IMR-90 (cell line): ENCODE data around the gene TEX22. TPM values are rescaled to one million over a fixed set of nuclear protein-coding genes. Genes with fewer than 3 reads are reported as not detected.

Experiments used
- ATAC-seq: fragments of 200-7000 bp; cut with Tn5 transposase; 2 replicates; pipeline ENCODE4 v1.9.1; 2020; ENCODE audit warnings: low read depth, mild to moderate bottlenecking, moderate library complexity
- BruUV-seq: library from RNA; stranded (reverse); fragments of 400-500 nt; replicated peaks from 2 replicates; lab custom pipeline; 2021; lab: Mats Ljungman, UMichigan
- CTCF ChIA-PET: fragments of 300-600 bp; formaldehyde crosslinking; extraction: SDS; loops from one replicate; lab custom pipeline; 2021; ENCODE audit warnings: antibody characterized with exemption; lab: Yijun Ruan, JAX
- POLR2A ChIA-PET: fragments of 300-600 bp; sonication (Branson Sonifier 250); formaldehyde crosslinking; loops from one replicate; lab custom pipeline; 2022; ENCODE audit warnings: antibody characterized with exemption; ENCODE audit not compliant: unreplicated experiment; lab: Charles Lee
- DNase-seq: peaks from one replicate; pipeline ENCODE4 v3.0.0; 2013
- H2AFZ ChIP-seq: replicated peaks from 2 replicates; pipeline ENCODE3; 2013; ENCODE audit warnings: low read length, mild to moderate bottlenecking; ENCODE audit not compliant: poor library complexity
- H2AK5ac ChIP-seq: 2 replicates; pipeline ENCODE4 v1.6.1; 2013; ENCODE audit warnings: low read depth, low read length, inconsistent platforms
- H2AK9ac ChIP-seq: replicated peaks from 2 replicates; pipeline ENCODE3; 2013; ENCODE audit warnings: mild to moderate bottlenecking, low read depth, low read length, moderate library complexity; ENCODE audit not compliant: poor library complexity
- H2BK120ac ChIP-seq: 2 replicates; pipeline ENCODE4 v1.6.1; 2013; ENCODE audit warnings: low read depth, low read length, inconsistent platforms
- H2BK15ac ChIP-seq: 3 replicates; pipeline ENCODE4 v1.6.1; 2013; ENCODE audit warnings: low read depth, low read length, inconsistent platforms
- H2BK20ac ChIP-seq: 2 replicates; pipeline ENCODE4 v1.6.1; 2013; ENCODE audit warnings: low read depth, mild to moderate bottlenecking, inconsistent platforms, low read length, moderate library complexity
- H2BK5ac ChIP-seq: 2 replicates; pipeline ENCODE4 v1.6.1; 2013; ENCODE audit warnings: mild to moderate bottlenecking, low read depth, low read length, inconsistent platforms; ENCODE audit not compliant: poor library complexity, severe bottlenecking
- H3K14ac ChIP-seq: replicated peaks from 2 replicates; pipeline ENCODE4 v1.6.1; 2013; ENCODE audit warnings: low read depth, low read length, inconsistent platforms
- H3K18ac ChIP-seq: 2 replicates; pipeline ENCODE4 v1.6.1; 2013; ENCODE audit warnings: low read depth, low read length, control low read depth
- H3K23ac ChIP-seq: 2 replicates; pipeline ENCODE4 v1.6.1; 2013; ENCODE audit warnings: low read depth, low read length, inconsistent platforms
- H3K27ac ChIP-seq: 2 replicates; pipeline ENCODE4 v1.5.1; 2013; ENCODE audit warnings: mild to moderate bottlenecking, control low read depth, low read length; ENCODE audit not compliant: insufficient read depth
- H3K27me3 ChIP-seq: 2 replicates; pipeline ENCODE4 v1.6.1; 2013; ENCODE audit warnings: low read length; ENCODE audit not compliant: control insufficient read depth, insufficient read depth
- H3K36me3 ChIP-seq: 2 replicates; pipeline ENCODE4 v1.6.1; 2013; ENCODE audit warnings: low read length, mixed read lengths; ENCODE audit not compliant: control insufficient read depth, insufficient read depth
- H3K4ac ChIP-seq: 2 replicates; pipeline ENCODE4 v1.6.1; 2013; ENCODE audit warnings: low read depth, low read length, inconsistent platforms
- H3K4me1 ChIP-seq: 2 replicates; pipeline ENCODE4 v1.6.1; 2013; ENCODE audit warnings: low read length, mixed read lengths; ENCODE audit not compliant: control insufficient read depth, insufficient read depth
- H3K4me2 ChIP-seq: 2 replicates; pipeline ENCODE4 v1.6.1; 2013; ENCODE audit warnings: low read depth, mild to moderate bottlenecking, control low read depth, low read length, moderate library complexity
- H3K4me3 ChIP-seq: 2 replicates; pipeline ENCODE4 v1.5.1; 2013; ENCODE audit warnings: low read depth, mild to moderate bottlenecking, control low read depth, low read length, moderate library complexity; ENCODE audit not compliant: insufficient read depth
- H3K56ac ChIP-seq: 2 replicates; pipeline ENCODE4 v1.6.1; 2013; ENCODE audit warnings: low read length, inconsistent platforms; ENCODE audit not compliant: insufficient read depth; ENCODE audit errors: extremely low read depth
- H3K79me1 ChIP-seq, 2 experiments: 2 replicates each; pipeline ENCODE4 v1.6.1; 2013; ENCODE audit warnings: low read length in 2 of 2, inconsistent platforms in 1 of 2, low read depth in 1 of 2
- H3K9ac ChIP-seq: 2 replicates; pipeline ENCODE4 v1.6.1; 2013; ENCODE audit warnings: low read depth, low read length, control low read depth
- H3K9me1 ChIP-seq: 2 replicates; pipeline ENCODE4 v1.6.1; 2013; ENCODE audit warnings: low read length, inconsistent platforms; ENCODE audit not compliant: insufficient read depth
- H3K9me3 ChIP-seq: 2 replicates; pipeline ENCODE4 v1.6.1; 2013; ENCODE audit warnings: low read length; ENCODE audit not compliant: control insufficient read depth, insufficient read depth
- H4K20me1 ChIP-seq: 2 replicates; pipeline ENCODE4 v1.6.1; 2013; ENCODE audit warnings: low read length, inconsistent platforms; ENCODE audit not compliant: insufficient read depth
- H4K5ac ChIP-seq: 2 replicates; pipeline ENCODE4 v1.6.1; 2013; ENCODE audit warnings: mild to moderate bottlenecking, low read depth, low read length, control low read depth
- H4K8ac ChIP-seq, 2 experiments: 2 replicates each; pipeline ENCODE4 v1.6.1; 2013; ENCODE audit warnings: low read depth in 2 of 2, low read length in 2 of 2, control low read depth in 1 of 2, inconsistent platforms in 1 of 2
- H4K91ac ChIP-seq: 2 replicates; pipeline ENCODE4 v1.6.1; 2013; ENCODE audit warnings: low read depth, low read length, inconsistent platforms; ENCODE audit not compliant: insufficient read depth
- BHLHE40 ChIP-seq: fragments of 150-350 bp; IDR thresholded peaks from 2 replicates; pipeline ENCODE4 v1.6.1; 2016; ENCODE audit warnings: mild to moderate bottlenecking, low read depth, low read length
- CEBPB ChIP-seq: IDR thresholded peaks from 2 replicates; pipeline ENCODE4 v1.6.1; 2012; ENCODE audit warnings: low read depth, low read length, improper control_type of control experiment
- CHD1 ChIP-seq: IDR thresholded peaks from 2 replicates; pipeline ENCODE4 v1.6.1; 2012; ENCODE audit warnings: low read depth, low read length, improper control_type of control experiment
- FOS ChIP-seq: fragments of 150-350 bp; IDR thresholded peaks from 2 replicates; pipeline ENCODE4 v1.6.1; 2016; ENCODE audit warnings: low read depth, low read length
- MAFK ChIP-seq: IDR thresholded peaks from 2 replicates; pipeline ENCODE4 v1.6.1; 2012; ENCODE audit warnings: low read depth, low read length, improper control_type of control experiment
- MAZ ChIP-seq: IDR thresholded peaks from 2 replicates; pipeline ENCODE4 v1.6.1; 2012; ENCODE audit warnings: low read depth, mild to moderate bottlenecking, low read length, improper control_type of control experiment, moderate library complexity, borderline replicate concordance
- MXI1 ChIP-seq: IDR thresholded peaks from 2 replicates; pipeline ENCODE4 v1.6.1; 2012; ENCODE audit warnings: low read depth, mild to moderate bottlenecking, low read length, moderate library complexity, borderline replicate concordance
- NFE2L2 ChIP-seq: fragments of 150-350 bp; IDR thresholded peaks from 2 replicates; pipeline ENCODE4 v1.6.1; 2016; ENCODE audit warnings: low read depth, mild to moderate bottlenecking, low read length
- POLR2A ChIP-seq: IDR thresholded peaks from 2 replicates; pipeline ENCODE4 v1.6.1; 2012; ENCODE audit warnings: mild to moderate bottlenecking, low read depth, low read length
- RAD21 ChIP-seq: IDR thresholded peaks from 2 replicates; pipeline ENCODE4 v1.6.1; 2012; ENCODE audit warnings: low read length, improper control_type of control experiment
- RCOR1 ChIP-seq: IDR thresholded peaks from 2 replicates; pipeline ENCODE4 v1.6.1; 2012; ENCODE audit warnings: mild to moderate bottlenecking, low read length, improper control_type of control experiment; ENCODE audit not compliant: insufficient replicate concordance
- RFX5 ChIP-seq: IDR thresholded peaks from 2 replicates; pipeline ENCODE4 v1.8.0; 2012; ENCODE audit warnings: low read depth, mild to moderate bottlenecking, low read length, moderate library complexity
- SMC3 ChIP-seq: fragments of 150-350 bp; IDR thresholded peaks from 2 replicates; pipeline ENCODE4 v1.6.1; 2016; ENCODE audit warnings: low read depth, mild to moderate bottlenecking, antibody characterized with exemption, low read length, moderate library complexity
- WGBS, 2 experiments: methylation state at CpG; one replicate each; pipeline versions ENCODE4 v1.1.5 to v1.1.7; 2013; ENCODE audit warnings: missing lambda C conversion rate in 2 of 2; ENCODE audit not compliant: insufficient read length in 1 of 2; ENCODE audit errors: extremely low coverage in 2 of 2; 5-methylcytosine and 5-hydroxymethylcytosine counted together
- dilution Hi-C: fragments of 300-500 bp; cut with HindIII; formaldehyde crosslinking; loops from one replicate; pipeline ENCODE4 v1.14.3; 2018; ENCODE audit warnings: low sequenced_read_pairs; ENCODE audit not compliant: unreplicated experiment
- in situ Hi-C: fragments of 300-500 bp; cut with MboI; formaldehyde crosslinking; loops from 3 replicates; pipeline ENCODE4 v1.14.3; 2019; ENCODE audit warnings: low sequenced_read_pairs, inconsistent platforms, mixed read lengths
- intact Hi-C: fragments of 100-400 bp; cut with micrococcal nuclease; formaldehyde crosslinking; loops from 2 replicates; pipeline ENCODE4 v1.10.0; 2022
- polyA plus RNA-seq, 3 experiments: library from polyadenylated mRNA; depleted of rRNA; stranded (reverse); fragments of >200 nt; gene quantifications; 2 replicates each; pipeline ENCODE4 v1.2.3, GENCODE V29; 2012; ENCODE audit warnings: low replicate concordance in 1 of 3
- total RNA-seq: library from RNA; depleted of rRNA; stranded (reverse); fragments of >200 nt; gene quantifications from 2 replicates; pipeline ENCODE4 v1.2.3, GENCODE V29; 2012
- TF ChIP-seq, protein P1 (sequence below): fragments of 150-350 bp; IDR thresholded peaks from 2 replicates; pipeline ENCODE4 v1.6.1; 2016; ENCODE audit warnings: low read depth, mild to moderate bottlenecking, low read length, moderate library complexity, borderline replicate concordance
- TF ChIP-seq, protein P2 (sequence below): conservative IDR thresholded peaks from 2 replicates; pipeline ENCODE4 v1.5.1; 2012; ENCODE audit warnings: mild to moderate bottlenecking, low read depth, low read length, improper control_type of control experiment
- TF ChIP-seq, protein P3 (sequence below): fragments of 150-350 bp; IDR thresholded peaks from 2 replicates; pipeline ENCODE4 v1.6.1; 2017; ENCODE audit warnings: mild to moderate bottlenecking, antibody characterized with exemption, low read length, low read depth

The TEX22 gene
- total and polyA plus RNA-seq, 2 of the 4 experiments (the other 2 are of a cell fraction), result 0.10 to 0.18 TPM

DNA sequence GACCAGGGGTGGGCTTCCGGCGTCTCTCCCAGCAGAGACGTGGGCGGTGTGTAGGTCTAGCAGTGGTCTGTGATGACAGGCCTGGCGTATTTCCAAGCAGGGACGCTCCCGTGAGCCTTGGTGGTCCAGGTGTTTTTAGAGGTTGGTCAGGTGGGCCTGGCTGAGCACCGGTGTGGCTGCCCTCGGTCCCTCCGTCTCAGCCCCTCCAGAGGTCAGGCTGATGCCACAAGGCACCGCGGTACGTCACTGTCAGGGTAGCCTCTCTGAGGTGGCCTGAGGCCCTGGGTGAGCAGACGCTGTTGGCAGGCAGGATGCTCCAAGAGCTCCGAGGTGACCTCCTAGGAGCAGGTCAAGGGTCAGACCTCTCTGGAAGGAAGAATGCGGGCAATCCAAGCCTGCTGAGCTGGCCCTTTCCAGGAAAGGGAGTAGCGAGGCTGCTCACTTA, 34.8 kb downstream of the TEX22 start:
- Histone ChIP-seq H3K4me3 (no peak overlapping the region), H2BK120ac (no peak overlapping the region), H2AK9ac (no peak overlapping the region), H3K9me3 (no peaks in the 10 kb centered on the region), H3K36me3 (no peaks in the 10 kb centered on the region; the same call in 1 of the 2 replicates), H2AFZ (no peak overlapping the region), H3K4ac (no peak overlapping the region), H3K79me1 (peaks cover 25 to 81% of the 10 kb centered on the region in 2 experiments), H3K4me2 (no peak overlapping the region), H4K5ac (no peak overlapping the region), H3K18ac (no peak overlapping the region), H3K14ac (no peak overlapping the region), H3K9ac (no peak overlapping the region), H3K27me3 (no peaks in the 10 kb centered on the region), H2BK5ac (no peak overlapping the region), H2BK15ac (no peak overlapping the region), H4K20me1 (peaks cover 88% of the 10 kb centered on the region), H4K91ac (no peak overlapping the region), H3K27ac (no peak overlapping the region), H3K4me1 (no peaks in the 10 kb centered on the region; the same call in 1 of the 2 replicates), H2AK5ac (no peak overlapping the region), H2BK20ac (no peak overlapping the region), H4K8ac (no peak overlapping the region), H3K56ac (no peak overlapping the region), H3K23ac (no peak overlapping the region), H3K9me1 (peaks cover 10% of the 10 kb centered on the region)
- dilution Hi-C loops, result no loop called here
- ChIA-PET CTCF (no interaction called here), POLR2A (no interaction called here)
- no peak for DNase-seq
- intact Hi-C loops, result no loop called here
- TF ChIP-seq, protein P1, sequence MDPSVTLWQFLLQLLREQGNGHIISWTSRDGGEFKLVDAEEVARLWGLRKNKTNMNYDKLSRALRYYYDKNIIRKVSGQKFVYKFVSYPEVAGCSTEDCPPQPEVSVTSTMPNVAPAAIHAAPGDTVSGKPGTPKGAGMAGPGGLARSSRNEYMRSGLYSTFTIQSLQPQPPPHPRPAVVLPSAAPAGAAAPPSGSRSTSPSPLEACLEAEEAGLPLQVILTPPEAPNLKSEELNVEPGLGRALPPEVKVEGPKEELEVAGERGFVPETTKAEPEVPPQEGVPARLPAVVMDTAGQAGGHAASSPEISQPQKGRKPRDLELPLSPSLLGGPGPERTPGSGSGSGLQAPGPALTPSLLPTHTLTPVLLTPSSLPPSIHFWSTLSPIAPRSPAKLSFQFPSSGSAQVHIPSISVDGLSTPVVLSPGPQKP, result no peak
- TF ChIP-seq, protein P2, sequence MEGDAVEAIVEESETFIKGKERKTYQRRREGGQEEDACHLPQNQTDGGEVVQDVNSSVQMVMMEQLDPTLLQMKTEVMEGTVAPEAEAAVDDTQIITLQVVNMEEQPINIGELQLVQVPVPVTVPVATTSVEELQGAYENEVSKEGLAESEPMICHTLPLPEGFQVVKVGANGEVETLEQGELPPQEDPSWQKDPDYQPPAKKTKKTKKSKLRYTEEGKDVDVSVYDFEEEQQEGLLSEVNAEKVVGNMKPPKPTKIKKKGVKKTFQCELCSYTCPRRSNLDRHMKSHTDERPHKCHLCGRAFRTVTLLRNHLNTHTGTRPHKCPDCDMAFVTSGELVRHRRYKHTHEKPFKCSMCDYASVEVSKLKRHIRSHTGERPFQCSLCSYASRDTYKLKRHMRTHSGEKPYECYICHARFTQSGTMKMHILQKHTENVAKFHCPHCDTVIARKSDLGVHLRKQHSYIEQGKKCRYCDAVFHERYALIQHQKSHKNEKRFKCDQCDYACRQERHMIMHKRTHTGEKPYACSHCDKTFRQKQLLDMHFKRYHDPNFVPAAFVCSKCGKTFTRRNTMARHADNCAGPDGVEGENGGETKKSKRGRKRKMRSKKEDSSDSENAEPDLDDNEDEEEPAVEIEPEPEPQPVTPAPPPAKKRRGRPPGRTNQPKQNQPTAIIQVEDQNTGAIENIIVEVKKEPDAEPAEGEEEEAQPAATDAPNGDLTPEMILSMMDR, result no peak
- TF ChIP-seq SMC3 (no peak), NFE2L2 (no peak), MAZ (no peak), POLR2A (no peak), RCOR1 (no peak), RFX5 (no peak), CHD1 (no peak), CEBPB (no peak), MAFK (no peak), FOS (no peak), BHLHE40 (no peak), MXI1 (no peak), RAD21 (no peak)
- TF ChIP-seq, protein P3, sequence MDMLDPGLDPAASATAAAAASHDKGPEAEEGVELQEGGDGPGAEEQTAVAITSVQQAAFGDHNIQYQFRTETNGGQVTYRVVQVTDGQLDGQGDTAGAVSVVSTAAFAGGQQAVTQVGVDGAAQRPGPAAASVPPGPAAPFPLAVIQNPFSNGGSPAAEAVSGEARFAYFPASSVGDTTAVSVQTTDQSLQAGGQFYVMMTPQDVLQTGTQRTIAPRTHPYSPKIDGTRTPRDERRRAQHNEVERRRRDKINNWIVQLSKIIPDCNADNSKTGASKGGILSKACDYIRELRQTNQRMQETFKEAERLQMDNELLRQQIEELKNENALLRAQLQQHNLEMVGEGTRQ, result no peak
- no TSS peak for BruUV-seq
- in situ Hi-C loops, result no loop called here
- WGBS, 2 experiments, result 38% methylated on average over 5 of the region's 17 CpGs; no CpG with 5 or more reads in 1 of the 2 experiments
- no peak for ATAC-seq
